ENCODE measurements around the gene TRAPPC2L.

Gene TRAPPC2L

DNA sequence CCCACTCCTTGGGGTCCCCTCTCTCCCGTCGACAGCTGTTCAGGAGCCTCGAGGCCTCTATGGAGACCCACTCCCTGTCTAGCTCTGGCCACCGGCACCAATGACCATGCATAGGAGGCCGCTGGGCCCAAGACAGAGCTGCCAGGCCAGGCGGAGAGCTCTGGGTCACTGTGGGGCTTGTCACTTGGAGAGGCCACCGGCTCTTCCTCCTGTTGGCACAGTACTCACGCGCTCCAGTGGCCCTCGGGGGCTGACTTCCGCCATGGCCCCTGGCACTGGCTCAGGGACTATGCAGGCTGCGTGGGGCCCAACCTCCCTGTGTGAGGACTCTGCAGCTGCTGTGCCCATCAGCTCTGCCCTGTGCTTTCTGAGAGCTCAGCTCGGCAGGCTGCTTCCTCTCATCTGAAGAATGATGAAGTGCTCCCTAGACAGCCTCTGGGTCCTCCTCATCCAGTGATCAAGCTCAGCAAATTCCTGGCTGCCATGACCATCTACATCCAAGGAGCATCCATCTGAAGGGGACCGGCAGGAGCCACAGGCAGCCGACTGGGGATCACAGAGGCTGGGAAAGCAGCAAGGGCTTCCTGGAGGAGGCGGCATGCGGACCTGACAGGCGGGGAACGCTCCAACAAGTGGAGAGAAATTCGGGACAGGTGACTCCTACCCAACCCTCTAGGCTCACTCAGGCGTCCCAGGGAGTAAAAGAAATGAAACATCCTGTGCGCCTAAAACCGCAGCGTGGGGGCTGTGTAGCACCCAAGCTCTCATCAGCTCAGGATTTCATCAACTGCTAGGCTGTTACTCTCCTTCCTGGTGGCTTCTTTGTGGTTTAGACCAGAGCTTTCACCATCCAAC lies 17.0 kb upstream of the TRAPPC2L start:
- DNase-seq, result no peak

DNA sequence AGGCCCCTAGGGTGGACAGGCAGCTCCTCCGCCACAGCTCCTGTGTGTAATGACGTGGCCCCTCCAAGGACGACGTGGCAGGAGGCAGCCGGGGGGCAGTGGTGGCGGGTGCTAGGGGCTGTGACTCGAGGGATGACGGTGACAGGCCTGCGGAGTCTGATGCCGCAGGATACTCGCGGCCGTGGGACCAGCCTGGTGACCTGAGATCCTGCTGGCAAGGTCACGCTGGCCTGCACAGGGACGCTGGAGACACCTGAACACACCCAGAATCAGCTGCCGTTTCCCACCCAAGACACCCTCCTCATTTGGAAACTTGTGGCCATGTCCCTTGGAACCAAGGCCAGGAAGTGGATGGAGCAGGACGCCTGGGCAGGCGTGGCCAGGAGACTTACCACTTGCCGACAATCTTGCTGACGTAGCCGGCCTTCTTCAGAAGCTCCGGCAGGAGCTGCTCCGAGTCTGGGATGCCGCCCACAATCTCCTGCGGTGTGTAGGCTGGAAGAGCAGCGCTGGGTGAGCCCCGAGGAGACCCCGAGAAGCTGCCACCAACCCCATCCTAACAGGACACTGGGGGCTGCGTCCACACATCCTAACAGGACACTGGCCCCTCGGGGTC lies 16.2 kb upstream of the TRAPPC2L start:
- no peak for DNase-seq

DNA sequence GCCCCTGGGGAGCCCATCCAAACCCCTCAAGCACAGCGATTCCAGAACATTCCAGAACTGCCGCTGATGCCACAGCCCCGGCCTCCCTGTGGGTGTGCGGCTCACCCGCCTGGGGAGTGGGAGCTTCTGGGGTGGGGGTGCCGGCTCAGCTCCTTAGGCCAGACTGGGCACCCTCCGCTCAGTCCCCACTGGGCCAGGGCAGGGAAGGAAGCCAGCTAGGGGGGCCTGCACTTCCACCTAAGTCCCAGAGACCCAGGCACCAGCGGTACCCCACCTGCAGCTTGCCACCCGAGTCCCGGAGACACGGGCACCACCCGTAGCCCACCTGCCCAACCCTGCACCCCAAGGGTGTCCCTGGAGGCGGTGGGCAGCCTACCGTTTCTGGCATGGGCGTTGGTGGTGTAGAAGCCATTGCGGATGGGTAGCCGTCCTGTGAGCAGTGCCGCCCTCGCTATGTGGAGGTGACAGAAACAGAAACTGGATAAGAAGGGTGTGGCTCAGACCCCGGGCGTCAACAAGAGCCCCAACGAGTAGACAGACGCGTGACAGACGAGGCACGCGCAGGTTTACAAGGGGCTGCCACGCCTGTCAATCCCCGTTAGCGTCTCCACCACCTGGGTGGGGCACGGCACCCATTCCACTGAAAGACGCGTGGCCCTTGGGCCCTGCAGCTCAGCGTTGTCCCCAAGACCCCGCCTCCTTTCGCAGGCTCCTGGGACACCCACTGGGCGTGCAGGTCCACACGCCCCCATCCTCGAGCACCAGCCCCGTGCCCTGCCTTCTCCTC lies 15.2 kb upstream of the TRAPPC2L start:
- DNase-seq, result no peak

DNA sequence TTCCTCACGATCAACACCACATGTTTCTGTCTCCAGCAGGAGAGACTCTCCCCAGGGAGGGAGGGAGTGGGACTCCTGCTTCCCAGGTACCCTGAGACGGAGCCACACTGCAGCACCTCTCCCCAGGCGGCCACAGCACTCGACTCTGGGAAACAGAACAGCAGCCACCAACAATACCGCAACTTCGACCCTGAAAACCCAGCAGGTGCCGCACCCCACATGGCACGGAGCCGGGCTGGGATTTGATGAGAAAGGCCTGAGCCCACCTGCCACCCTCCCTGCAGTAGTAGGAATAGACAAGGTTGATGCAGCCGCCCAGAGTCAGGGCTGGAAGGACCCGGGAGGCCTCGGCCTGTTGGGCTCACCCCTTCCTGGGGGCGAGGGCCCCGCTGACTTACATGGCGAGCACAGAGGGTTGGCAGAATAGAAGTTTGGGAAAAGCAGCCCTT lies 14.6 kb upstream of the TRAPPC2L start:
- DNase-seq, result no peak

DNA sequence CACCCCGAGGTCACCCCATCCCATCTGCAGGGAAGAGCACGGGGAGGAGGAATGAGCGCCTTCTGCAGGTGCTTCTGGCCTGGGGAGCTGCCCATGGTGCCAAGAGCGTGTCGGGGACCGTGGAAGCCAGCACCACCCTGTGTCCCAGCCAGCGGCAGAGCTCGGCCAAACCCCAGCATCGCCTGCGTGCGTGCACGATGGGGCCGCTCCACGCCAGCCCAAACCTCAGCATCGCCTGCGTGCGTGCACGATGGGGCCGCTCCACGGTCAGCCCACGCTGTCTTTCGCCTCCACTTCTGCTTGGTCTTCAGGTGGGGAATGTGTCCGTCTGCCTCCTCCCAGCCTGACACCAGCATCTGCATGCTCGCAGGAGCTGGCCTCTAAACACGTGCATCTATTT lies 14.1 kb upstream of the TRAPPC2L start:
- no peak for DNase-seq

DNA sequence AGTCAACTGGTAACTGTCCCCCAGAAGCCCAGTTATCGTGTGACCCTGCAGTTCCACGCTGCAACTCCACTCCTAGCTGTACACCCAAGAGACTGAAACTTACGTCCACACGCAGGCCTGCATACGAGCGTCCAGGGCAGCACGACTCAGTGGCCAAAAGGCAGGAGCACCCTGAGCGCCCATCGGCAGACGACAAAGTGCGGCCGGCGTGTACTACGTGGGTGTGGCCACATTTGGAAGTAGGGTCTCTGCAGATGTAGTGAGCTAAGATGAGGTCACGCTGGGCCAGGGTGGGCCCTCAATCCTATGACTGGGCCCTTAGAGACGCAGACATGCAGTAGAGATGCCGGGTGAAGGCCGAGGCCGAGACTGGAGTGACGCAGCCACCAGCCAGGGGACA lies 13.7 kb upstream of the TRAPPC2L start:
- no peak for DNase-seq

DNA sequence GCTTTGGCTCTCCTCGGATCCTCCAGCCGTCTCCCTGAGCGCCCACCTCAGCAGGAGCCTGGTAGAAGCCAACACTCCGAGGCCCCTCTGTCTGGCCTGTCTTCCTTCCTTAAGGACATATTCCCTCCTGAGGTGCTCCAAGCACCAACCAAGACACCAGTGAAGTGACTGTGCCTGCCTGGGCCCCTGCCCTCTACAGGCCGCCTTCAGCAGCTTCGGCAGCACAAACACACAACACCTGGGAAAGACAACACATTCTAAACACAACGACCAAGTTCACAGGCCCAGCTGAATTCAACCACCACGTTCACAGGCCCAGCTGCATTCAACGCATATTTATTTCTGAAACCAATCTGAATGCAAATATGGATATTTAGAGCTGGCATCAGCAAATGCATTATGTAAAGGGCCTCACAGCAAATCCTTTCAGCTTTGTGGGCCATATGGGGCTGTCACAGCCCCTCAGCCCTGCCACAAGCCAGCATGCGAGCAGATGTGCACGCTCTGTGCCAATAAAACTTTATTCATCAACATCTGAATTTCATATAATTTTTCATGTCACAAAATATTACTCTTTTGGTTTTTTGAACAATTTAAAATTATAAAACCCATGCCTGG lies 12.4 kb upstream of the TRAPPC2L start:
- DNase-seq, result no peak

DNA sequence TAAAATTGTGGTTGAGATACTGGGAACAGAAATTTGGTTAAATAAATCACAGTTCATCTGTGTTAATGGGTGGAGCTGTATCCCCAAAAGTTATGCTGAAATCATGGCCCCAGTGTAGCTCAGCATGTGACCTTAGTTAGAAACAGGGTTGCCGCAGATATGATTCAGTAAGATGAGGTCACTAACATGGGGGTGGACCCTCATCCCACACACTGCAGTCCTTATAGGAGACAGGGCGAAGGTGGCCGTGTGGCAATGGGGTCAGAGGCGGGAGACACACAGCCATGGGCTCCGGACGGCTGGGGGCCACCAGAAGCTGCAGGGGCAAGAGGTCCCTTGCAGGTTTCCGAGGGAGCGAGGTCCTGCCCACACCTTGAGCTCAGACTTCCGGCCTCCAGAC lies 10.8 kb upstream of the TRAPPC2L start:
- no peak for DNase-seq

DNA sequence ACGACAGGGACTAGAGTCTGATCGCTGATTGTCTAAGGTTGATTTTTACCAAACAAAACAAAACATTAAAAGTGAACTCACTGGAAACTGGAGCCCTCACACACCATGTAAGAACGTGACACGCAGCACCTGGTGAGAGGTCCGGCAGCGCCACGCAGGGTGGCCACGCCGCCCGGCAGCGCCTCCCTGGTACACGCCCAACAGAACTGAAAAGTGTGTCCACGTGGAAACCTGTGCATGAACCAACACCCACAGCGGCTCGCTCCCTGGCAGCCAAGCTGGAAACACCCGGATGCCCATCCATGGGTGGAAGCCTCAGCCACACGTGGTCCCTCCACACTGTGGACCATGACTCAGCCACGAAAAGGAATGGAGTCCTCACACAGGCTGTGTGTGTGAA lies 9.3 kb upstream of the TRAPPC2L start:
- DNase-seq, result no peak

DNA sequence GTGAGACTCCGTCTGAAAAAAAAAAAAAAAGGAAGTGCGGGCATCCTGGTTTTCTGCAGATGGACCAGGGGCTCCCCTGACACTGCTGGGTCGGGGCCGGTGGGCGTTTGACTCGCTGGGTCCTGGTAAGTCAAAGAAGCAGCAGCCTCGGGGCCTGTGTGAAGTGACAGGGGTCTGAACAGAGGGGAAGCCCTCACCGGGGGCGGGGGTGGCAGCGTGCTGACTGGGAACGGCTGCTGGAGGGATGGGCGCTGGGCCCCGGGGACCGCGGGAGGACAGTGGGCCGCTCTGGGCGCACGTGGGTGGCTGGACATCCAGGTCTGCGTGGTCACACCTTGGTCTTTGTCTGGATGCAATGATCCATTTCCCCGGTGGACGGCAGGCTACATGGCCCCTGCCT lies 8.4 kb upstream of the TRAPPC2L start:
- DNase-seq, result no peak

DNA sequence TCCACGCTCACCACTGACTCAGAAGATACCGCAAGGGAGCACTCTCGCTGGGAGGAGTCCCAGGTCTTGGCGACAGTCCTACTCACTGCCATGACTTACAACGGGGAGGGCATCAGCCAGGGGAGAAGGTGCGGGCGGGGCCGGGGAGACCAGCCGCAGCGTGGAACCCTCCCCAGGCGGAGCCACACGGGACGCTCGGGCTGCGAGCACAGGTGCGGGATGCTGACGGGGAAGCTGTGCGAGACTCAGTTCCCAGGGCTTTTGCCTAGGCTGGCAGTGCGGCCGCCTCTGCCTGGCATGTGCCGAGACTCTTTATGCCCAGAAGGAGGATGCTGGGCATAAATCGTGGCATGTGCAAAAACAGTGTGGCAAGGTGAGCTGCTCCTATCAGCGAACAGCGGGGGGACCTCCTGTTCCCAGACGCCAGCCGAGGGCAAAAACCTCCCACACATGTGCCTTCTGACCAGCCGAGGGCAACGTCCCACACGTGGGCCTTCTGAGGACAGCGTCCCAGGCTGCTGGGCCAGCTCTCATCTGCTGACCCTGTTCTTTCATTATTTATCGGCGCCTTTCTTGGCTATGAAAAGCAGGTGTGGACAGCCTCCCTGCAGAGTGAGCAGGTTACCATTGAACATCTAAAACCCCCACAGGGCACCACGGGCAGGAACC lies 6.3 kb upstream of the TRAPPC2L start:
- no peak for DNase-seq

DNA sequence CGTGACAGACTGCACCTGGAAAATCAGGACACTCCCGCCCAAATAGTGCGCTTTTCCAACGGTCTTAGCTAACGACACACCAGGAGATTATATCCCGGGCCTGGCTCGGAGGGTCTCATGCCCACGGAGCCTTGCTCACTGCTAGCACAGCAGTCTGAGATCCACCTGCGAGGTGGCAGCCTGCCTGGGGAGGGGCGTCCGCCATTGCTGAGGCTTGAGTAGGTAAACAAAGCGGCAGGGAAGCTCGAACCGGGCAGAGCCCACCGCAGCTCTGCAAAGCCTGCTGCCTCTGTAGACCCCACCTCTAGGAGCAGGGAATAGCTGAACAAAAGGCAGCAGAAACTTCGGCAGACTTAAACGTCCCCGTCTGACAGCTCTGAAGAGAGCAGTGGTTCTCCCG lies 5.3 kb upstream of the TRAPPC2L start:
- no peak for DNase-seq

DNA sequence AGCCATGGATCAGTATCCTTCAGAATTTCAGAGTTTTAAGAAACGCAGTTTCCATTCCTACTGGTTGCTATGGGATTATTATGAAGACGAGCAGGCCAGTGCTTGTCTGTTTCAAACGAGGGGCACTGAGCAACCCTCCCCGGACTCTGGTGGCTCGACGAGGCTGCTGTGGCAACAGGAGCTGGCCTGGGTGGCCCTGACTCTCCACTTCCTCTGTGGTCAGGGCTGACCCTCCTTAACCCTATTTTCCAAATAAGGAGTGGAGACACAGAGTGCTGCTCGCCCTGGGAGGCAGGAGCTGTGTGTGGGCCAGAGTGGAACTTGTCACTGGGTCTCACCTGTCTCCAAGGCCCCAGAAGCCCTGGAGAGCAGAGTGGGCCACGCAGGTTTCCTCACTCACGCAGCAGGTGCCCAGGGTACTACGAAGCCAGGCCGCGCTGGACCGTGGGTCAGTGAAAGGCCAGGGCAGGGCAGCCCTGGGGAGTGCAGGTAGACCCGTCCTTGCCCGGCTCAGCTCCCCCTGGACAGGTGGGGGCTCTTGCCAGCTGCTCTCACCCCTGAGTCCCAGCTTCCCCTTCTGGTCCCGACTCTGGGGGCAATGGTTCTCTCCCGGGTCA lies 3.5 kb upstream of the TRAPPC2L start:
- no peak for DNase-seq

DNA sequence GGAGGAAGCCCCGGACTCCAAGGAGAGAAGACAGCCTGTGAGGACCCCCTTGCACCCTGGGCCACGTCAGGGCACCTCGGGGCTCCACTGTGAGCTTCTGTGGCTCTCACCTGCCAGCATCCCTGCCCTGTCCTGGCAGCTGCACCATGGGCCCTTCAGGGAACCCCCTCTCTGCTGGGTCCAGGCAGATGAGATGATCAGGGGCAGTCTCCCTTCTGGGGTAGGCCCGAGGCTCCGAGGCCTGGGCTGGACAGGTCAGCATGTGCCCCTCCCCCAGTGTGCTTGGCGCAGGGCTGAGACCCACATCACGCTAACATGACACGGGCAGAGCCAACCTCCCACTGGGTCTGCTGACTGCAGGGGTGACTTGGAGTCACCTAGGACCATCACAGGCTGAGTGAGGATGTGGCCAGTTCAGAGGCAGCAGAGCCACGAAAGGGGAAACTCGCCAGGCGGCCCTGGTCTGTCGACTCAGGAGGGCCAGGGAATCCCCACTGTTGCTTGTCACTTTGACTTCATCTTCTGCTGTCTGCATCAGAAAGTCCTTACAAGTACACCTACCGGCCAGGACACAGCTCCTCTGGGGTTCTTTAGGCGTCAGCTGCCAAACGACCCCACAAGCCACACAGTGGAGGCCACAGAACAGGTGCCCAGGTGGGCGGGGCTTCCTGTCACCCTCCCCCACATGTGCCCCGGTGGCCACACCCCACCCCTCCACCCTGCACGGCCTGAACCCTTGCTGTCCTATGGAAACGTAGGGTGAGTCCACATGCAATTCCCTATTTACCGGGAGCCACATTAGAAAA lies 2.4 kb upstream of the TRAPPC2L start:
- no peak for DNase-seq

DNA sequence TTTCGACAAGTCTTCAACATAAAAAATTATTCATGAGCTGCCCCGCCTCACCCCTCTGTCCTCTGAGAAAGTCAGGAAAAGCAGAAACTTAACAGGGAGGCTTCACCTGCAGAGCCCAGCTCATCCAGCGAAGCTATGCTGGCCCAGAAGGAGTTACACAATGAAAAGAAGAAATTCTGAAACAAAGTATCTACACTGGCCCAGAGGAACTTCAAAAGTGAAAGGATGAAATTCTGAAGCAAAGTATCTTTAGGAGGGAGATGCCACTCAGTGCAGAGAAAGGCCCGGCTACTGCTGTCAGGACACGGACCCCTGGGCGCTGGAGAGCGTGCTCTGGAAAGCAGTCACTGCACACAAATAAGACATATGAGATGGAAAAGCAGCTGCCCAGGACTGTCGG lies 1.8 kb upstream of the TRAPPC2L start:
- no peak for DNase-seq

DNA sequence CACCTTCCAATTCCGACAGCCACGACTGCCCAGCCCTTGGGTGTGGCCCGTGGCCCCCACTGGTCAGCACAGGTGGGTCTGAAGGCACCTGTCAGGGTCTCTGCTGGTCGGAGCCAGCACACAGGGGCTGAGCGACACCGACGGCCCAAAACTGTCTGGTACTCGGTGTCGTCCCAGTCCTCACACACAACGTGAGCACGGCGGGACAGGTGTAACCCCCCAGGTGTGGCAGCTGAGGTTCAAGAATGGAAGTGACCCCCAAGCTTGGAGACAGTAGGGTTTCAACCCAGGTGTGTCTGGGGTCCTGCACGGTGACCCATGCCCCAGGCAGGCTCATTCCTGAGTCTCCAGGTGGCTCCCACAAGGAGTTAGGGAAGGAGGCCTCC lies 1.2 kb upstream of the TRAPPC2L start:
- no peak for DNase-seq

DNA sequence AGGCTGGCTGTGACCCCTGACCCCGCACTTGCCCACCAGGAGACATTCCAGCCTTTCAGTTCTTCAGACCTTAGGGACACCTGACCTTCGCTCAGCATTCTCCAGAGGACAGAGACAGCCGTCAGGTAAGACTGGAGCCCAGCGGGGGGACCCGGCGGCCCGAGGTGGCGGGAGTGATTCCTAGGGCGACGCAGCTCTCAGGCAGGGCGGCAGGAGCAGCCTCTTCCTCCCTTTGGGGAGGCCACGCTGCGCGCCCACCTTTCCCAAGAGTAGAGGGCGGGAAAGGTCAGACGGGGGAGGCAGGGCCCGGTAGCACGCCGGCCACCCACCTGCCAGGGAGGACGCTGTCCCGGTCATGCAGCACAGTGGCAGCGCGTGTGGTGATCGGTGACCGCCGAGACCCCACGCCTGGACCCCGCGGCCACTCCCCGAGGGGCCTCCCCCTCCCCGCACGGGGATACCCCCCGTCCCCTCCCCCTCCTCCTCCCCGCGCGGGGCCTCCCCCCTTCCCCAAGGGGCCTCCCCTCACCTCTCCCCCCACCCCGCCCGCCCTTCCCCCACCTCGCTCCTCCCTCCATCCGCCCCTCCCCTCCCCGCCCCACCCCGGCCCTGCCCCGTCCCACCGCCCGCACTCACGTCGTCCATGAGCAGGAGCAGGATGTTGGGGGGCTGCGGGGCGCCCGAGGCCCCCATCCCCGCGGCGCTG lies 652 bp upstream of the TRAPPC2L start:
- DNase-seq, result no peak

DNA sequence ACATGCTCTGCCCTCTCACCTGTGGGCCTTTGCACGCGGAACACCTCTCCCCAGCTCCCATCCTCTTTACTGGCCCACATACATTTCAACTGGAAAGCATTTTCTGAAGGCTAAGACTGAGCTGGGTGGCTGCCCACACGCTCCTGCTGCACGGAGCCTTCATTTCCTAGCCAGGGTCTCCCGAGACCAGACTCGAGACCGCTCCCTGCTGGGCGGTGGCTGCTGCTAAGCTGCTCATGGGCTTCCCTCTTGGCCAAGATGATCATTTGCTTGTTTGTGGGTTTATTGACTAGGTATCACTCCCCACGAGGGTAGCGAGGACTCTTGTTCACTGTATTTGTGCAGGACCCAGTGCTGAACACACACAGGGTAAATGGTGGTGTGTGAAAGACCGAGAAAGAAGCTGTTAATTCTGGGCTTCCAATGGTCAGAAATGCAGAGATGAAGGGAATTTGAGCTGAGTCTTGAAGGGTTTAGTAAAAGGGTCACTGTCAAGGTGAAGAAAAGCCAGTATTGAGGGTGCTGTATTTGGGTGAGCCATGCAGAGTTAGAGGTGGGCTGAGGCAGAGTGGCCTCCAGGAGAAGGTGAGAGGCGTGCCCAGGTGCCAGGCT lies 907 bp downstream of the TRAPPC2L start:
- DNase-seq, result no peak

DNA sequence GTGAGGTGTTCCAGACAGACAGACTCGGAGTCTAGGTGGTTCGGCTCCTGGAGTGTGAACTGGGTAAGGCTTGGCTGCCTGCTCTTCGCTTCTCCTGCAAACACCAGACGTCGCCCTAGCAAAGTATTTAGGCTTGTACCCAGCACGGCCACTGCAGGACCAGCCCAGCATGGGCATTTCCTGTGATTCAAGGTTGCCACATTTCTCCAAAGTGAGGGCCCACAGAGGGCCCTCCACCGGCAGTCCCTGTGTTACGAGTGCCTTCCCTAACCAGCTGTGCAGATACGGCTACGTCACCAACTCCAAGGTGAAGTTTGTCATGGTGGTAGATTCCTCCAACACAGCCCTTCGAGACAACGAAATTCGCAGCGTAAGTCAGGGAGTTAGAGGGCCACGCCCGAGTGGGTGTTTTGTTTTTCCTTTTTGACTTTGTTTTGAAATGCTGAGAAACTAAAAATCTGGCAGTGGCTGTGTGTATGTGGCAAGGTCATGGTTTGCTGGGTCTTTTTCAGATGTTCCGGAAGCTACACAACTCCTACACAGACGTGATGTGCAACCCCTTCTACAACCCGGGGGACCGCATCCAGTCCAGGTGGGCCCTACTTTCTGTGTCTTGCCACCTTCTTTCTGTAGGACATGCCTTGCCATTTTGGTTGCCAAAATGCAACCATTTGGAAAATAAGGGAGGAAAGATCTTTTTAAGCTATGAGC lies 2.6 kb downstream of the TRAPPC2L start:
- DNase-seq, result no peak

DNA sequence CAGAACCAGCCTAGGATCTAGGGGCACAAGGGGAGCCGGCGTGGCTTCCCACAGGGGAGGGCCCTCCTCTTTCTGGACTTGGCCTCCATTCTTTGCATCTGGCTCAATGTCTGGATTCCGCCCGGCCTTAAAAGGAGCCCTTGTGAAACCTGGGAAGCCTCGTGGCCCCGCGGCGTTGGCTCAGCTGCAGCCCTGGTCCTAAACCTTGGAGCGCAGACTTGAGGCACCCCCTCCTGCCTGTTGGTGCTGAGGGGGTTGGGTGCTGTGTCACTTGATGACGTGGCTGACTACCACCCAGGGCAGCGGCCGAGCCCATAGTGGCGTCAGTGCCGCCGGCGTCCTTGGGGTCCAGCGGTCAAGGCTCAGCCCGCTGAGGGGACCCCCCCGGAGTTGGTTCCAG lies 4.4 kb downstream of the TRAPPC2L start:
- no peak for DNase-seq

Measured in NCI-H2081 treated with DMSO at 0.1 percent for 48 hours (cell line).